ENCODE results near the gene ZRANB3. TPM values are rescaled to one million over a fixed set of nuclear protein-coding genes. Genes with fewer than 3 reads are reported as not detected.

ZRANB3 gene
- total RNA-seq, 1 experiment from 2014 or later = 12.0 TPM

GRCh38 chr2:135335256-135335655, 195.8 kb downstream of the ZRANB3 start:
- DNase-seq (ENCODE audit: low read depth, low spot score) (no peak), ATAC-seq (no peak)
- no peak overlapping the region for H3K27ac ChIP-seq (ENCODE audit: low read depth, low read length)
- no peaks in the 10 kb centered on the region for H3K27me3 ChIP-seq (ENCODE audit: insufficient read depth, low read length)
- H4K20me1 ChIP-seq (ENCODE audit: insufficient read depth) = no peaks in the 10 kb centered on the region
- no peaks in the 10 kb centered on the region for H3K4me1 ChIP-seq (ENCODE audit: control insufficient read depth in 1 of 2, insufficient read depth in 2 of 2, low read length in 2 of 2)
- no peaks in the 10 kb centered on the region for H3K36me3 ChIP-seq (ENCODE audit: control insufficient read depth in 1 of 2, insufficient read depth in 2 of 2, low read length in 2 of 2)
- ChIA-PET CTCF (no interaction called here), POLR2A (no interaction called here), RAD21 (ENCODE audit: low non-redundant PET in 1 of 2, low total read pairs in 2 of 2, uncharacterized antibody in 2 of 2, unreplicated experiment in 2 of 2) (no interaction called here)
- H3K9ac ChIP-seq (ENCODE audit: low read length) = no peak overlapping the region
- H2AFZ ChIP-seq (ENCODE audit: low read depth, low read length, poor library complexity, severe bottlenecking) = no peak overlapping the region
- no peak for TF ChIP-seq SIN3A (IDR thresholded peaks at IDR 0.05; ENCODE audit: low read depth)
- TF ChIP-seq ELF1 (IDR thresholded peaks at IDR 0.05; ENCODE audit: borderline replicate concordance, low read depth) = no peak
- TF ChIP-seq EZH2phosphoT487 (IDR thresholded peaks at IDR 0.05; ENCODE audit: borderline replicate concordance) = no peak
- no peak for TF ChIP-seq POLR2AphosphoS5 (IDR thresholded peaks at IDR 0.05; ENCODE audit: low read depth, low read length)
- TF ChIP-seq FOSL1 (IDR thresholded peaks at IDR 0.05; ENCODE audit: low read depth) = no peak
- TF ChIP-seq REST (IDR thresholded peaks at IDR 0.05; ENCODE audit: low read depth) = no peak
- no peak for TF ChIP-seq ATF3 (IDR thresholded peaks at IDR 0.05)
- TF ChIP-seq ZNF274 (IDR thresholded peaks at IDR 0.05; ENCODE audit: low read depth, low read length) = no peak
- no peak for TF ChIP-seq ZBTB33 (IDR thresholded peaks at IDR 0.05; ENCODE audit: extremely low read depth, insufficient replicate concordance, low read length)
- no peak for TF ChIP-seq ZFX (IDR thresholded peaks at IDR 0.05)
- no peak for TF ChIP-seq CEBPB (IDR thresholded peaks at IDR 0.05; ENCODE audit: low read depth)
- TF ChIP-seq TCF7L2 (IDR thresholded peaks at IDR 0.05; ENCODE audit: borderline replicate concordance, extremely low read depth, insufficient read depth, insufficient read length) = no peak
- no peak for TF ChIP-seq EGR1 (IDR thresholded peaks at IDR 0.05; ENCODE audit: low read depth)
- no peak for TF ChIP-seq POLR2A (IDR thresholded peaks at IDR 0.05; ENCODE audit: borderline replicate concordance, extremely low read depth, insufficient read depth, insufficient read length)
- intact Hi-C loops (cut with micrococcal nuclease) = no loop called here
- BruUV-seq (replicated peaks) = no TSS peak
- H3K9me3 ChIP-seq (ENCODE audit: control insufficient read depth in 1 of 2, insufficient read depth in 1 of 2, low read depth in 1 of 2, low read length in 2 of 2) = no peaks in the 10 kb centered on the region
- no peak overlapping the region for H3K4me3 ChIP-seq (replicated peaks in 1 of 2; ENCODE audit: low read depth in 1 of 2, low read length in 2 of 2)
- no peak overlapping the region for H3K4me2 ChIP-seq (ENCODE audit: low read length)
- H3K9me2 ChIP-seq (ENCODE audit: insufficient read depth) = no peaks in the 10 kb centered on the region
- H3K79me2 ChIP-seq (ENCODE audit: insufficient read depth, low read length) = no peaks in the 10 kb centered on the region

All from HCT116 (cell line).